Osteoblast (primary cell): ENCODE data around the gene CYSRT1. TPM values are rescaled to one million over a fixed set of nuclear protein-coding genes. Genes with fewer than 3 reads are reported as not detected.

Source experiments
- DNase-seq: peaks from one replicate; pipeline ENCODE4 v3.0.0; 2011; ENCODE audit warnings: low spot score, mixed read lengths; ENCODE audit not compliant: insufficient read length; ENCODE audit errors: missing footprints
- H2AFZ ChIP-seq: 2 replicates; pipeline ENCODE4 v1.6.0; 2011; ENCODE audit warnings: mild to moderate bottlenecking, low read length
- H3K27ac ChIP-seq: 2 replicates; pipeline ENCODE4 v1.5.1; 2011; ENCODE audit warnings: mild to moderate bottlenecking, low read depth, low read length, moderate library complexity
- H3K27me3 ChIP-seq: 2 replicates; pipeline ENCODE4 v1.6.0; 2012; ENCODE audit warnings: mild to moderate bottlenecking, control low read depth, inconsistent platforms, low read length, moderate library complexity; ENCODE audit not compliant: insufficient read depth
- H3K36me3 ChIP-seq: 2 replicates; pipeline ENCODE4 v1.5.1; 2011; ENCODE audit warnings: mild to moderate bottlenecking, low read length, control low read depth, moderate library complexity; ENCODE audit not compliant: insufficient read depth
- H3K4me1 ChIP-seq: 2 replicates; pipeline ENCODE4 v1.5.1; 2011; ENCODE audit warnings: mild to moderate bottlenecking, low read length, control low read depth, moderate library complexity; ENCODE audit not compliant: insufficient read depth
- H3K4me2 ChIP-seq: 2 replicates; pipeline ENCODE4 v1.6.0; 2011; ENCODE audit warnings: mild to moderate bottlenecking, low read length; ENCODE audit not compliant: insufficient read depth
- H3K4me3 ChIP-seq: fragments of 200-600 bp; sonication (generic); 3 replicates; pipeline ENCODE4 v1.5.1; 2012; ENCODE audit warnings: mild to moderate bottlenecking, low read length, inconsistent platforms; ENCODE audit not compliant: insufficient read depth
- H3K79me2 ChIP-seq: 2 replicates; pipeline ENCODE4 v1.6.0; 2012; ENCODE audit warnings: mild to moderate bottlenecking, low read length, control low read depth, inconsistent platforms; ENCODE audit not compliant: insufficient read depth
- H3K9me3 ChIP-seq: 2 replicates; pipeline ENCODE4 v1.5.1; 2011; ENCODE audit warnings: low read depth, low read length, control low read depth
- H4K20me1 ChIP-seq: 2 replicates; pipeline ENCODE4 v1.6.0; 2012; ENCODE audit warnings: mild to moderate bottlenecking, low read length, control low read depth; ENCODE audit not compliant: insufficient read depth
- CTCF ChIP-seq: IDR thresholded peaks from 2 replicates; pipeline ENCODE4 v1.5.1; 2011; ENCODE audit warnings: mild to moderate bottlenecking, low read depth, low read length, moderate library complexity; ENCODE audit errors: extremely low read depth
- total RNA-seq: library from RNA; depleted of rRNA; stranded (reverse); fragments of >200 nt; gene quantifications from 2 replicates; pipeline ENCODE4 v1.2.3, GENCODE V29; 2012

Gene CYSRT1
- total RNA-seq, 1 donor: 1.1 TPM

- Histone ChIP-seq H3K27ac (no peak overlapping the region), H3K4me2 (no peak overlapping the region), H3K4me3 (no peak overlapping the region), H3K79me2 (peaks cover 83% of the 10 kb centered on the region), H3K4me1 (peaks cover 23% of the 10 kb centered on the region), H3K9me3 (no peaks in the 10 kb centered on the region), H2AFZ (no peak overlapping the region), H3K27me3 (no peaks in the 10 kb centered on the region), H3K36me3 (peaks cover 14% of the 10 kb centered on the region), H4K20me1 (peaks cover 38% of the 10 kb centered on the region)
- no peak for DNase-seq
- TF ChIP-seq CTCF: no peak
Observed at GRCh38 chr9:137191245-137191644, 33.7 kb upstream of the CYSRT1 start.

GRCh38 chr9:137191691-137192447, 33.1 kb upstream of the CYSRT1 start:
- H3K4me3 ChIP-seq: no peak overlapping the region
- peaks cover 38% of the 10 kb centered on the region for H4K20me1 ChIP-seq
- peaks cover 81% of the 10 kb centered on the region for H3K79me2 ChIP-seq
- no peaks in the 10 kb centered on the region for H3K9me3 ChIP-seq
- peaks cover 14% of the 10 kb centered on the region for H3K36me3 ChIP-seq
- no peak overlapping the region for H3K4me2 ChIP-seq
- no peak overlapping the region for H2AFZ ChIP-seq
- H3K4me1 ChIP-seq: peaks cover 20% of the 10 kb centered on the region
- H3K27ac ChIP-seq: no peak overlapping the region
- no peak for DNase-seq
- no peak for TF ChIP-seq CTCF
- no peaks in the 10 kb centered on the region for H3K27me3 ChIP-seq

- H3K9me3 ChIP-seq: no peaks in the 10 kb centered on the region
- no peak overlapping the region for H3K4me2 ChIP-seq
- TF ChIP-seq CTCF: no peak
- peaks cover 33% of the 10 kb centered on the region for H4K20me1 ChIP-seq
- H3K36me3 ChIP-seq: peaks cover 14% of the 10 kb centered on the region
- peaks cover 15% of the 10 kb centered on the region for H3K4me1 ChIP-seq
- no peak overlapping the region for H2AFZ ChIP-seq
- H3K27me3 ChIP-seq: no peaks in the 10 kb centered on the region
- no peak overlapping the region for H3K4me3 ChIP-seq
- DNase-seq: no peak
- H3K79me2 ChIP-seq: peaks cover 79% of the 10 kb centered on the region
- H3K27ac ChIP-seq: no peak overlapping the region
Observed at GRCh38 chr9:137192448-137192780, 32.6 kb upstream of the CYSRT1 start.

GRCh38 chr9:137192859-137193258, 32.1 kb upstream of the CYSRT1 start:
- Histone ChIP-seq H3K4me3 (no peak overlapping the region), H4K20me1 (peaks cover 34% of the 10 kb centered on the region), H2AFZ (no peak overlapping the region), H3K4me2 (no peak overlapping the region), H3K79me2 (peaks cover 79% of the 10 kb centered on the region), H3K36me3 (peaks cover 14% of the 10 kb centered on the region), H3K4me1 (peaks cover 10% of the 10 kb centered on the region), H3K27ac (no peak overlapping the region), H3K9me3 (no peaks in the 10 kb centered on the region), H3K27me3 (no peaks in the 10 kb centered on the region)
- DNase-seq: no peak
- no peak for TF ChIP-seq CTCF
